HEK293T (cell line): ENCODE data around the gene BUD13.
A peak's percentile ranks its signal among the peaks of the same experiment; 100 is the strongest.

Experiments used
- CTCF ChIA-PET: fragments of 350-600 bp; formaldehyde crosslinking; extraction: SDS; loops from one replicate; lab custom pipeline; 2021; ENCODE audit warnings: antibody characterized with exemption, inconsistent platforms; lab: Yijun Ruan, JAX
- POLR2A ChIA-PET: fragments of 350-600 bp; formaldehyde crosslinking; extraction: SDS; loops from one replicate; lab custom pipeline; 2020; ENCODE audit warnings: antibody characterized with exemption, inconsistent platforms; lab: Yijun Ruan, JAX
- DNase-seq: peaks from one replicate; pipeline ENCODE4 v3.0.0; 2012; ENCODE audit warnings: mixed read lengths; ENCODE audit errors: extremely low spot score
- ARNT ChIP-seq: fragments of 450-650 bp; IDR thresholded peaks from 2 replicates; pipeline ENCODE4 v1.6.1; 2017; ENCODE audit warnings: mild to moderate bottlenecking
- BHLHE40 ChIP-seq: fragments of 450-650 bp; IDR thresholded peaks from 2 replicates; pipeline ENCODE4 v1.6.1; 2016; ENCODE audit warnings: mild to moderate bottlenecking, moderate library complexity, borderline replicate concordance
- CTBP1 ChIP-seq: fragments of 450-650 bp; IDR thresholded peaks from 2 replicates; pipeline ENCODE4 v1.6.1; 2016; ENCODE audit warnings: borderline replicate concordance
- ELF4 ChIP-seq: fragments of 450-650 bp; IDR thresholded peaks from 2 replicates; pipeline ENCODE4 v1.6.1; 2017; ENCODE audit warnings: antibody characterized with exemption
- FOXA1 ChIP-seq: fragments of 450-650 bp; IDR thresholded peaks from 2 replicates; pipeline ENCODE4 v1.6.1; 2016; ENCODE audit warnings: mild to moderate bottlenecking
- FOXK2 ChIP-seq: fragments of 450-650 bp; IDR thresholded peaks from 2 replicates; pipeline ENCODE4 v1.6.1; 2016; ENCODE audit warnings: mild to moderate bottlenecking
- FOXM1 ChIP-seq: fragments of 450-650 bp; IDR thresholded peaks from 2 replicates; pipeline ENCODE4 v1.6.1; 2017; ENCODE audit warnings: mild to moderate bottlenecking, borderline replicate concordance
- HDGF ChIP-seq: fragments of 450-650 bp; IDR thresholded peaks from 2 replicates; pipeline ENCODE4 v1.6.1; 2017; ENCODE audit warnings: antibody characterized with exemption, borderline replicate concordance
- L3MBTL2 ChIP-seq: fragments of 450-650 bp; conservative IDR thresholded peaks from 2 replicates; pipeline ENCODE4 v1.6.1; 2016; ENCODE audit warnings: mild to moderate bottlenecking
- LEF1 ChIP-seq: fragments of 450-650 bp; IDR thresholded peaks from 2 replicates; pipeline ENCODE4 v1.6.1; 2017; ENCODE audit warnings: mild to moderate bottlenecking, borderline replicate concordance
- NFRKB ChIP-seq: fragments of 450-650 bp; IDR thresholded peaks from 2 replicates; pipeline ENCODE4 v1.6.1; 2016; ENCODE audit warnings: mild to moderate bottlenecking, moderate library complexity
- PKNOX1 ChIP-seq: fragments of 450-650 bp; IDR thresholded peaks from 2 replicates; pipeline ENCODE4 v1.6.1; 2016
- SP1 ChIP-seq: fragments of 450-650 bp; IDR thresholded peaks from 2 replicates; pipeline ENCODE4 v1.6.1; 2017
- SUZ12 ChIP-seq: fragments of 450-650 bp; IDR thresholded peaks from 2 replicates; pipeline ENCODE4 v1.6.1; 2016; ENCODE audit warnings: mild to moderate bottlenecking
- TARDBP ChIP-seq: fragments of 450-650 bp; IDR thresholded peaks from 2 replicates; pipeline ENCODE4 v1.6.1; 2016
- ZNF384 ChIP-seq: fragments of 450-650 bp; IDR thresholded peaks from 2 replicates; pipeline ENCODE4 v1.6.1; 2016

BUD13 gene

GRCh38 chr11:116772443-116773202 lies at the start of gene BUD13:
Gene BUD13, minus strand, starts transcription at chr11:116772987. Its CDS starts 23 bp downstream, at chr11:116772964.
- CTCF ChIA-PET: interaction anchor here (0.8 kb wide), 1 partner anchor 63 kb away, joined by 3 read pairs; no protein-coding TSS in a partner anchor
- POLR2A ChIA-PET: interaction anchor here (0.8 to 3.1 kb wide), 9 partner anchors 13 to 373 kb away, joined by 3 to 18 read pairs (median 3); partner anchors contain the start of gene ZPR1
- peak; percentile 90 for DNase-seq
- TF ChIP-seq SP1 (no peak), TARDBP (no peak), L3MBTL2 (peak; percentile 67), ELF4 (peak; percentile 50; the same call in 1 of the 2 replicates)

GRCh38 chr11:116822575-116822974 lies 49.8 kb upstream of the BUD13 start:
- no peak for DNase-seq
- TF ChIP-seq ELF4: no peak
- TF ChIP-seq SUZ12: no peak
- no peak for TF ChIP-seq FOXM1
- no peak for TF ChIP-seq L3MBTL2
- no peak for TF ChIP-seq SP1
- no peak for TF ChIP-seq HDGF
- no peak for TF ChIP-seq BHLHE40
- TF ChIP-seq CTBP1: no peak
- no peak for TF ChIP-seq FOXA1
- no peak for TF ChIP-seq FOXK2
- ChIA-PET POLR2A (interaction anchor here (1.3 kb wide), 1 partner anchor 13 kb away, joined by 5 read pairs; no protein-coding TSS in a partner anchor), CTCF (interaction anchor here (1.1 kb wide), 1 partner anchor 13 kb away, joined by 4 read pairs; no protein-coding TSS in a partner anchor)

- no peak for DNase-seq
- TF ChIP-seq FOXM1 (no peak), PKNOX1 (no peak), SP1 (no peak), L3MBTL2 (no peak), NFRKB (no peak), TARDBP (no peak), CTBP1 (no peak), BHLHE40 (no peak)
- CTCF ChIA-PET: interaction anchor here (1.1 kb wide), 1 partner anchor 30 kb away, joined by 3 read pairs; the partner anchor contains the start of gene APOA5
- POLR2A ChIA-PET: no interaction called here
Observed at GRCh38 chr11:116821050-116821918, 48.5 kb upstream of the BUD13 start.

GRCh38 chr11:116819049-116819448 lies 46.3 kb upstream of the BUD13 start:
- ChIA-PET POLR2A (no interaction called here), CTCF (no interaction called here)
- TF ChIP-seq FOXM1: no peak
- TF ChIP-seq NFRKB: no peak
- no peak for TF ChIP-seq SP1
- TF ChIP-seq ELF4: no peak
- TF ChIP-seq ARNT: no peak
- TF ChIP-seq LEF1: no peak
- TF ChIP-seq SUZ12: no peak
- no peak for DNase-seq

GRCh38 chr11:116814502-116814901 lies 41.7 kb upstream of the BUD13 start:
- DNase-seq: no peak
- ChIA-PET CTCF (interaction anchor here (2.2 kb wide), 1 partner anchor 22 kb away, joined by 9 read pairs; no protein-coding TSS in a partner anchor), POLR2A (no interaction called here)
- TF ChIP-seq NFRKB: no peak
- no peak for TF ChIP-seq BHLHE40
- no peak for TF ChIP-seq TARDBP

GRCh38 chr11:116813781-116814471 lies 41.1 kb upstream of the BUD13 start:
- TF ChIP-seq LEF1 (no peak), BHLHE40 (no peak), TARDBP (no peak), FOXM1 (no peak), CTBP1 (no peak), NFRKB (no peak), SUZ12 (no peak), FOXA1 (no peak), ARNT (no peak), ELF4 (no peak), ZNF384 (no peak), L3MBTL2 (no peak), HDGF (no peak), FOXK2 (no peak), PKNOX1 (no peak)
- CTCF ChIA-PET: interaction anchor here (0.6 to 2.2 kb wide), 4 partner anchors 22 to 71 kb away, joined by 3 to 9 read pairs (median 4); partner anchors contain the start of gene APOA5
- POLR2A ChIA-PET: interaction anchor here (0.8 to 2.0 kb wide), 3 partner anchors 9 to 41 kb away, joined by 3 to 7 read pairs (median 4); partner anchors contain the start of gene BUD13
- DNase-seq: no peak
